T-helper 2 cell treated with Interferon-gamma antibody and Interleukin-4, amounts not matched to agents 5 μg/mL and 100 μg/mL, for 36 hours (primary cell): ENCODE measurements around the gene ACTL8.

ENCODE experiments used
- DNase-seq: peaks from one replicate; pipeline ENCODE4 v3.0.0; 2021; ENCODE audit warnings: low spot score
- H3K27ac Mint-ChIP-seq: one replicate; pipeline ENCODE4 v1.8.0; 2021; ENCODE audit warnings: mild to moderate bottlenecking, mixed read lengths
- H3K27me3 Mint-ChIP-seq: one replicate; pipeline ENCODE4 v1.8.0; 2021; ENCODE audit warnings: low read depth, mixed read lengths
- H3K36me3 Mint-ChIP-seq: one replicate; pipeline ENCODE4 v1.8.0; 2021; ENCODE audit warnings: low read depth, mixed read lengths
- H3K4me1 Mint-ChIP-seq: one replicate; pipeline ENCODE4 v1.8.0; 2021; ENCODE audit warnings: low read depth, mixed read lengths
- H3K4me3 Mint-ChIP-seq: one replicate; pipeline ENCODE4 v1.8.0; 2022; ENCODE audit warnings: mild to moderate bottlenecking, moderate library complexity, mixed read lengths
- H3K9me3 Mint-ChIP-seq: one replicate; pipeline ENCODE4 v1.8.0; 2021; ENCODE audit warnings: mixed read lengths

Gene ACTL8

GRCh38 chr1:17725811-17726582 lies 29.1 kb upstream of the ACTL8 start:
- Mint-ChIP-seq H3K4me1 (no peaks in the 10 kb centered on the region), H3K9me3 (no peaks in the 10 kb centered on the region), H3K4me3 (no peak overlapping the region), H3K27ac (no peak overlapping the region), H3K27me3 (no peaks in the 10 kb centered on the region), H3K36me3 (no peaks in the 10 kb centered on the region)
- DNase-seq = no peak

DNA sequence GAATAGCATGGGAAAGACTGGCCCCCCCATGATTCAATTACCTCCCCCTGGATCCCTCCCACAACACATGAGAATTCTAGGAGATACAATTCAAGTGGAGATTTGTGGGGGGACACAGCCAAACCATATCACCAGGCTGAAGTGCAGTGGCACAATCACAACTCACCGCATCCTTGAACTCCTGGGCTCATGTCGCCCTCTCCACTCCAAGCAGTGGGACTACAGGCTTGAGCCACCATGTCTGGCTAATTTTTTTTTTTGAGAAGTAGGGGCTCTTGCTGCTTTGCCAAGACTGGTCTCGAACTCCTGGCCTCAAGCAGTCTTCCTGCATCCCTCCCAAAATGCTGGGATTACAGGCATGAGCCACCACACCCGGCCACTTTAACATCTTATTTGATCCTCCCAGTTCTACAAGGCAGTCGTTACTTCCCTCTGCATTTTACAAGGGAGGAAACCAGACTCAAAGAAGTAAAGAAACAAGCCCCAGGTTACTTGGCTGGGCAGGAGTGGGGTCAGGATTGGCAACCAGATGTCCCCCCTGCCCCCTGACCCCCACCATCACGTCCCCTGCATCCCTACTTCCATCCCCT lies 26.9 kb upstream of the ACTL8 start:
- H3K4me1 Mint-ChIP-seq = no peaks in the 10 kb centered on the region
- no peak for DNase-seq
- H3K4me3 Mint-ChIP-seq = no peak overlapping the region
- H3K9me3 Mint-ChIP-seq = no peaks in the 10 kb centered on the region
- no peaks in the 10 kb centered on the region for H3K36me3 Mint-ChIP-seq
- no peaks in the 10 kb centered on the region for H3K27me3 Mint-ChIP-seq
- no peak overlapping the region for H3K27ac Mint-ChIP-seq

- no peak overlapping the region for H3K4me3 Mint-ChIP-seq
- no peaks in the 10 kb centered on the region for H3K36me3 Mint-ChIP-seq
- no peaks in the 10 kb centered on the region for H3K9me3 Mint-ChIP-seq
- H3K4me1 Mint-ChIP-seq = no peaks in the 10 kb centered on the region
- no peak for DNase-seq
- H3K27ac Mint-ChIP-seq = no peak overlapping the region
- no peaks in the 10 kb centered on the region for H3K27me3 Mint-ChIP-seq
Measured at GRCh38 chr1:17729248-17729647, 25.9 kb upstream of the ACTL8 start.

DNA sequence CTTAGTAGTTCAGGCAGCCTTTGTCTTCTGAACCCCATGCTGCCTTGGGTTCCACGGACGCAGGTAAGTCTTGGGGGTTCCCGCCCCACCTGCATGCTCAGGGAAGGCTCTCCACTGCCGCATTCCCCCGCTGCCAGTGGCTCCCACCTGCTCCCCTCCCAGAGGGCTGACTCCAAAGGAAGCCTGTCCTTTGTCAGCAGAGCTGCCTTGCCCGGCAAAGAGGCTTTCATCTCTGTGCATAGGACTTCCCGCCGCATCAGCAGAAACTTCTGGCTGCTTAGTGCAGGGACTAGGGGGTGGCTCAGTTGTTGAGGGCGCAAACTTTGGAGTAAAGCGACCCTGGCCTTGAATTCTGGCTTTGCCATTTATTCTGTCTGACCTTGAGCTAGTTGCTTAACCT lies 25.2 kb upstream of the ACTL8 start:
- Mint-ChIP-seq H3K27ac (no peak overlapping the region), H3K4me1 (no peaks in the 10 kb centered on the region), H3K9me3 (no peaks in the 10 kb centered on the region), H3K4me3 (no peak overlapping the region), H3K36me3 (no peaks in the 10 kb centered on the region), H3K27me3 (no peaks in the 10 kb centered on the region)
- no peak for DNase-seq

DNA sequence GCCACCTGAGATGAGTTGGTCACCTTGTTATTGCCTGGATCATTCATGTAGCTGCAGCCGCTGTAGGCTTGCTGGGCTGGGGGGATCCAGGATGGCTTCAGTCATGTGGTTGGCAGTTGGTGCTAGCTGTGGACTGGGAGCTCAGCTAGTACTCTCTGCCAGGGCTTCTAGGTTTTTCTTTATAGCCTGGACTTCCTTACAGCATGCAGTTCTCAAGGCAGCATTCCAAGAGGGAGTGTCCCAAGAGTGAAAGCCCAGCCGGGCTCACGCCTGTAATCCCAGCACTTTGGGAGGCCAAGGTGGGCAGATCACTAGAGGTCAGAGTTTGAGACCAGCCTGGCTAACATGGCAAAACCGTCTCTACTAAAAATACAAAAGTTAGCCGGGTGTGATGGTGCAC lies 23.7 kb upstream of the ACTL8 start:
- no peak overlapping the region for H3K4me3 Mint-ChIP-seq
- H3K4me1 Mint-ChIP-seq = no peaks in the 10 kb centered on the region
- no peaks in the 10 kb centered on the region for H3K9me3 Mint-ChIP-seq
- no peaks in the 10 kb centered on the region for H3K36me3 Mint-ChIP-seq
- no peak overlapping the region for H3K27ac Mint-ChIP-seq
- H3K27me3 Mint-ChIP-seq = no peaks in the 10 kb centered on the region
- DNase-seq = no peak

DNA sequence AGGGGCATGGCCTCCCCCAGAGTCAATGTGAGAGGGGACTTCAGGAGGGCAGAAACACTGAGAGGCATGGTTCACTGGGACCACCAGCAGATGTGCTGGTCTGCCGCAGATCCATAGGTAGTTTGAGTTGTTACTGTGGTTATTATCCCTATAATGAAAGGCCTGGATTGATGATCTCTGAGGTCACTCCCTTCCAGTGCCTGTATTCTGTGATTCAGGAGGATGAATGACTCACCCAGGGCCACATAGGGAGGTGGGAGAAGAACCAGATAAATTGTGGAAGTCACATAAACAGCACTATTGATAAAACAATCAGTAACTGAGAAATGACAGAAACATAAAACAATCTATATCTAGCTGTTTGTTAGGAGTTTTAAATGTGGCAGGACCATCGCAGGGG lies 22.7 kb upstream of the ACTL8 start:
- H3K9me3 Mint-ChIP-seq = no peaks in the 10 kb centered on the region
- no peak for DNase-seq
- no peak overlapping the region for H3K27ac Mint-ChIP-seq

GRCh38 chr1:17733661-17734060 lies 21.5 kb upstream of the ACTL8 start:
- Mint-ChIP-seq H3K9me3 (no peaks in the 10 kb centered on the region), H3K27ac (no peak overlapping the region), H3K4me3 (no peak overlapping the region), H3K36me3 (no peaks in the 10 kb centered on the region), H3K27me3 (no peaks in the 10 kb centered on the region), H3K4me1 (no peaks in the 10 kb centered on the region)
- DNase-seq = no peak

More for the DNA sequence above, 22.7 kb upstream of the ACTL8 start:
- Mint-ChIP-seq H3K4me3 (no peak overlapping the region), H3K4me1 (no peaks in the 10 kb centered on the region), H3K27me3 (no peaks in the 10 kb centered on the region), H3K36me3 (no peaks in the 10 kb centered on the region)

DNA sequence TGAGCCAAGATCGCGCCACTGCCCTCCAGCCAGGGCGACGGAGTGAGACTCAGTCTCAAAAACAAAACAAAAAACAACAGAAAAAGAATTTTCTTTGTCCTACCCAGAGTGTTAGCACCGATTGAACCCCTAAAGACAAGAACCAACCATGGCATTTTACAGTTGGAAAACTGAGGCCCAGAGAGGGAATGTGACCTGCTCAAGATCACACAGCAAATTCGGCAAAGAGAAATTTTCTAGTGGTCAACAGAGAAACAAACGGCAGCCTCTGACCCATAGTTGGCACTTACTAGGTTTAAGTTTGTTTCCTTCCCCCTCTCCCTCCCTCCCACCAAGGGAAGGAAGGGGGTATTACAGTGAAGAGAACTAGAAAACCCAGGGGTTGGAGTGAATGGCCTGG lies 20.5 kb upstream of the ACTL8 start:
- Mint-ChIP-seq H3K27ac (no peak overlapping the region), H3K4me1 (no peaks in the 10 kb centered on the region), H3K27me3 (no peaks in the 10 kb centered on the region), H3K4me3 (no peak overlapping the region), H3K36me3 (no peaks in the 10 kb centered on the region), H3K9me3 (no peaks in the 10 kb centered on the region)
- DNase-seq = no peak

GRCh38 chr1:17735348-17735747 lies 19.8 kb upstream of the ACTL8 start:
- Mint-ChIP-seq H3K4me3 (no peak overlapping the region), H3K4me1 (no peaks in the 10 kb centered on the region), H3K27me3 (no peaks in the 10 kb centered on the region)

DNA sequence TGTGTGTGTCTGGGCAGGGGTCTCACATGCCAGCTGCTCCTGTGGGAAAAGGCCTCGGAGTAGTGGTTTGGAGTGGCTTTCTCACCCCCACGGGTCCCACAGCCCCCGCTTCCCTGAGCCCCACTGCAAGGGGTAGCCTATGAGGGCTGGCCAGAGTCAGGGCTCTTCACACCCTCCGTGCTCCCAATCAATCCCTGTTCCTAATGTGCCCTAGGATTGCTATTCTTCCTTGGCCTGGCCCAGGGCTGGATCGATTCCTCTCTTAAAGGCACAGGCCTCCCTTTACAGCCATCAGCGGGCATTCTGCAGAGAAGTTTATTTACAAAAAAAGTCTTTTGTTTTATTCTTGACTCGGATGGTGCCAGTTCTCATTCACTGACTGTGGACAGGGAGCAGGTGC lies 19.3 kb upstream of the ACTL8 start:
- no peak for DNase-seq
- Mint-ChIP-seq H3K27ac (no peak overlapping the region), H3K4me1 (no peaks in the 10 kb centered on the region), H3K4me3 (no peak overlapping the region), H3K9me3 (no peaks in the 10 kb centered on the region), H3K27me3 (no peaks in the 10 kb centered on the region), H3K36me3 (no peaks in the 10 kb centered on the region)

More at GRCh38 chr1:17735348-17735747, 19.8 kb upstream of the ACTL8 start:
- no peaks in the 10 kb centered on the region for H3K36me3 Mint-ChIP-seq
- H3K27ac Mint-ChIP-seq = no peak overlapping the region
- H3K9me3 Mint-ChIP-seq = no peaks in the 10 kb centered on the region
- no peak for DNase-seq

- no peak overlapping the region for H3K4me3 Mint-ChIP-seq
- no peaks in the 10 kb centered on the region for H3K36me3 Mint-ChIP-seq
Measured at GRCh38 chr1:17736625-17737024, 18.5 kb upstream of the ACTL8 start.

DNA sequence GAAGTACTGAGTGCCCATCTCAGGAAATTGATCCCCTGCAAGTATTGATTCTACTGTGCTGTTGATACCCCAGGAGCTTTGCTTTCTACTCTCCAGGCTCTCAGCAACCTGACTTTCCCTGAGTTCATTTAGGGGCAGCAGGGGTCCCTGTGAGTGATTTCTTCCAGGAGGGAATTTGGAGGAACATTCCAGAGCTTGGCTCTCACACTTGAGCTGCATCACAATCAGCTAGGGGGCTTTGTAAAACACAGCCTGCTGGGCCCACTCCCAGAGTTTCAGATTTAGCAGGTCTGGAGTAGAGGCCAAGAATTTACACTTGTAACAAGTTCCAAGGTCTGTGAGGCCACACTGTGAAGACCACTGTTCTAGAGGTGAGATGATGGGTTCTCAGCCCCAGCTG lies 16.1 kb upstream of the ACTL8 start:
- Mint-ChIP-seq H3K27me3 (peaks cover 3% of the 10 kb centered on the region), H3K4me1 (no peaks in the 10 kb centered on the region), H3K27ac (no peak overlapping the region), H3K9me3 (no peaks in the 10 kb centered on the region), H3K36me3 (no peaks in the 10 kb centered on the region), H3K4me3 (no peak overlapping the region)
- no peak for DNase-seq

More at GRCh38 chr1:17736625-17737024, 18.5 kb upstream of the ACTL8 start:
- DNase-seq = no peak
- Mint-ChIP-seq H3K9me3 (no peaks in the 10 kb centered on the region), H3K27ac (no peak overlapping the region), H3K27me3 (no peaks in the 10 kb centered on the region), H3K4me1 (no peaks in the 10 kb centered on the region)

DNA sequence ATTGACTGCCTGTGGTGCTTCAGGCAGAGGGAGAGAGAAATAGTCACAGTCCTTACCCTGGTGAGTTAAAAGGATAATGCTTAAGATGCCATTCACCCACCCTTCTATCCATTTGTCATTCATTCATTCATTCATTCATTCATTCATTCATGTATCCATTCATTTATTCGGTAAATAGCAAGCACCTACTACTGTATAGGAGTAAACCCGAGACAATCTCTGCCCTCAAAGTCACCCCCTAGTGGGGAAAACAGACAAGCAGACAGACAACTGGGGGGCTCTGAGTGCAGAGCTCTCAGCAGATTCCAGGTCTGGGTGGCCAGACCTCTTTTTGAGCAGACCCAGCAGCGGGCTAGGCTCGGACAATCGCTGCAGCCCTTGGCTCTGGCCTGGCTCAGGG lies 14.1 kb upstream of the ACTL8 start:
- no peak overlapping the region for H3K27ac Mint-ChIP-seq
- no peaks in the 10 kb centered on the region for H3K4me1 Mint-ChIP-seq
- peaks cover 3% of the 10 kb centered on the region for H3K27me3 Mint-ChIP-seq
- no peaks in the 10 kb centered on the region for H3K36me3 Mint-ChIP-seq
- H3K4me3 Mint-ChIP-seq = no peak overlapping the region
- H3K9me3 Mint-ChIP-seq = no peaks in the 10 kb centered on the region
- DNase-seq = no peak

- no peak for DNase-seq
- no peaks in the 10 kb centered on the region for H3K36me3 Mint-ChIP-seq
- H3K27me3 Mint-ChIP-seq = peaks cover 3% of the 10 kb centered on the region
- no peak overlapping the region for H3K4me3 Mint-ChIP-seq
- H3K4me1 Mint-ChIP-seq = no peaks in the 10 kb centered on the region
- no peaks in the 10 kb centered on the region for H3K9me3 Mint-ChIP-seq
- H3K27ac Mint-ChIP-seq = no peak overlapping the region
Measured at GRCh38 chr1:17742583-17742982, 12.6 kb upstream of the ACTL8 start.
